Lower leg skin (tissue), 3 donors: ENCODE data around the gene ABCC4.
"Not testable (repeated sequence)": the region's sequence is repeated elsewhere in the genome, so short reads cannot be mapped to it uniquely, and the experiment has no call there.

Experiments used
- POLR2A ChIP-seq, 2 donors: fragments of 450-650 bp; IDR thresholded peaks; one replicate each; pipeline ENCODE4 v1.6.1; 2016 to 2017; ENCODE audit warnings: antibody characterized with exemption in 2 of 2, mild to moderate bottlenecking in 1 of 2, moderate library complexity in 1 of 2
- TF ChIP-seq, protein P1 (sequence below), 3 donors: fragments of 450-650 bp; IDR thresholded peaks; one replicate each; pipeline ENCODE4 v1.5.1; 2016; ENCODE audit warnings: antibody characterized with exemption in 3 of 3, mild to moderate bottlenecking in 3 of 3, moderate library complexity in 2 of 3

DNA sequence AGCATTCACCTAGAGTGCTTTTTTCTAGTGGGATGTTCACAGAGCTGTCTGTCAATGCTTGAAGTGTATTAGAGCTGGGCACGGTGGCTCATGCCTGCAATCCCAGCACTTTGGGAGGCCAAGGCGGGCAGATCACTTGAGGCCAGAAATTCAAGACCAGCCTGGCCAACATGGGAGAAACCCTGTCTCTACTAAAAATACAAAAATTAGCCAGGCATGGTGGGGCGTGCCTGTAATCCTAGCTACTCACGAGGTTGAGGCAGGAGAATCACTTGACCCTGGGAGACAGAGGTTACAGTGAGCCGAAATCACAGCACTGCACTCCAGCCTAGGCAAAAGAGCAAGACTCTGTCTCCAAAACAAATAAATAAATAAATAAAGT lies 108.7 kb downstream of the ABCC4 start:
- not testable (repeated sequence) for TF ChIP-seq POLR2A (IDR thresholded peaks at IDR 0.05)
- TF ChIP-seq, protein P1, sequence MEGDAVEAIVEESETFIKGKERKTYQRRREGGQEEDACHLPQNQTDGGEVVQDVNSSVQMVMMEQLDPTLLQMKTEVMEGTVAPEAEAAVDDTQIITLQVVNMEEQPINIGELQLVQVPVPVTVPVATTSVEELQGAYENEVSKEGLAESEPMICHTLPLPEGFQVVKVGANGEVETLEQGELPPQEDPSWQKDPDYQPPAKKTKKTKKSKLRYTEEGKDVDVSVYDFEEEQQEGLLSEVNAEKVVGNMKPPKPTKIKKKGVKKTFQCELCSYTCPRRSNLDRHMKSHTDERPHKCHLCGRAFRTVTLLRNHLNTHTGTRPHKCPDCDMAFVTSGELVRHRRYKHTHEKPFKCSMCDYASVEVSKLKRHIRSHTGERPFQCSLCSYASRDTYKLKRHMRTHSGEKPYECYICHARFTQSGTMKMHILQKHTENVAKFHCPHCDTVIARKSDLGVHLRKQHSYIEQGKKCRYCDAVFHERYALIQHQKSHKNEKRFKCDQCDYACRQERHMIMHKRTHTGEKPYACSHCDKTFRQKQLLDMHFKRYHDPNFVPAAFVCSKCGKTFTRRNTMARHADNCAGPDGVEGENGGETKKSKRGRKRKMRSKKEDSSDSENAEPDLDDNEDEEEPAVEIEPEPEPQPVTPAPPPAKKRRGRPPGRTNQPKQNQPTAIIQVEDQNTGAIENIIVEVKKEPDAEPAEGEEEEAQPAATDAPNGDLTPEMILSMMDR (IDR thresholded peaks at IDR 0.05) = not testable (repeated sequence)
